CD4-positive, alpha-beta T cell treated with Interleukin-4 for 1 hour (primary cell): ENCODE measurements around the gene KDELR3.

ENCODE experiments used
- DNase-seq, 2 donors: peaks; one replicate each; pipeline ENCODE4 v3.0.0-alpha.2; 2020 to 2022

Gene KDELR3

GRCh38 chr22:38484244-38484643 is 16.3 kb downstream of the KDELR3 start:
- DNase-seq = no peak

GRCh38 chr22:38485783-38486182 is 17.9 kb downstream of the KDELR3 start:
- no peak for DNase-seq

- DNase-seq = no peak
Observed at GRCh38 chr22:38487946-38488345, 20.1 kb downstream of the KDELR3 start.

GRCh38 chr22:38489142-38489541 is 21.2 kb downstream of the KDELR3 start:
- no peak for DNase-seq

GRCh38 chr22:38489561-38490145 is 21.8 kb downstream of the KDELR3 start:
- DNase-seq = no peak

GRCh38 chr22:38490475-38490874 is 22.6 kb downstream of the KDELR3 start:
- no peak for DNase-seq

GRCh38 chr22:38490915-38491314 is 23.0 kb downstream of the KDELR3 start:
- DNase-seq = no peak

- no peak for DNase-seq
Observed at GRCh38 chr22:38491707-38492348, 23.9 kb downstream of the KDELR3 start.

- no peak for DNase-seq
Observed at GRCh38 chr22:38494498-38494897, 26.6 kb downstream of the KDELR3 start.

GRCh38 chr22:38494939-38495338 is 27.0 kb downstream of the KDELR3 start:
- DNase-seq = no peak

- DNase-seq = no peak
Observed at GRCh38 chr22:38497869-38498268, 30.0 kb downstream of the KDELR3 start.

- DNase-seq = no peak
Observed at GRCh38 chr22:38501797-38502672, 34.1 kb downstream of the KDELR3 start.

GRCh38 chr22:38503021-38503420 is 35.1 kb downstream of the KDELR3 start:
- DNase-seq = no peak

- peak; percentile 74 to 76 for DNase-seq
Observed at GRCh38 chr22:38504731-38505540, 37.0 kb downstream of the KDELR3 start.

GRCh38 chr22:38505541-38506117 is 37.7 kb downstream of the KDELR3 start:
- DNase-seq = peak; percentile 62 to 75

- peak; percentile 95 to 98 for DNase-seq
Observed at GRCh38 chr22:38506118-38506962, 38.4 kb downstream of the KDELR3 start, which contains the start of gene DDX17. Gene DDX17, minus strand, starts transcription at chr22:38506311.

GRCh38 chr22:38510416-38510970 is 42.6 kb downstream of the KDELR3 start:
- DNase-seq = no peak

- DNase-seq = peak; percentile 49 to 52
Observed at GRCh38 chr22:38513063-38513462, 45.2 kb downstream of the KDELR3 start.

GRCh38 chr22:38518620-38519019 is 50.7 kb downstream of the KDELR3 start:
- DNase-seq = no peak

- DNase-seq = no peak
Observed at GRCh38 chr22:38519453-38520250, 51.8 kb downstream of the KDELR3 start.
